HG03064 (cell line): ENCODE data around the gene CDC25B.
A peak's percentile ranks its signal among the peaks of the same experiment; 100 is the strongest.

ENCODE experiments used
- ATAC-seq: cut with Tn5 transposase; IDR thresholded peaks from one replicate; pipeline ENCODE4 v1.9.1; 2021; ENCODE audit warnings: low read depth; ENCODE audit not compliant: unreplicated experiment

Gene CDC25B

GRCh38 chr20:3795511-3796468 lies at the start of gene CDC25B:
TSS of gene CDC25B (plus strand) at chr20:3796310. CDS start at chr20:3796532, 222 bp downstream.
- peak; percentile 66 for ATAC-seq

- ATAC-seq: no peak
Observed at GRCh38 chr20:3747471-3747870, 48.6 kb upstream of the CDC25B start.

- ATAC-seq: no peak
Observed at GRCh38 chr20:3748073-3748472, 48.0 kb upstream of the CDC25B start.

- no peak for ATAC-seq
Observed at GRCh38 chr20:3749087-3749688, 46.9 kb upstream of the CDC25B start.

- ATAC-seq: no peak
Observed at GRCh38 chr20:3749689-3750531, 46.2 kb upstream of the CDC25B start.

GRCh38 chr20:3751305-3751674 lies 44.8 kb upstream of the CDC25B start:
- no peak for ATAC-seq

GRCh38 chr20:3751675-3752385 lies 44.3 kb upstream of the CDC25B start:
- no peak for ATAC-seq

- ATAC-seq: no peak
Observed at GRCh38 chr20:3752386-3752759, 43.7 kb upstream of the CDC25B start.

GRCh38 chr20:3753098-3753497 lies 43.0 kb upstream of the CDC25B start:
- no peak for ATAC-seq

- no peak for ATAC-seq
Observed at GRCh38 chr20:3753501-3754275, 42.4 kb upstream of the CDC25B start.

- ATAC-seq: no peak
Observed at GRCh38 chr20:3754276-3754630, 41.9 kb upstream of the CDC25B start.

- ATAC-seq: no peak
Observed at GRCh38 chr20:3755269-3755668, 40.8 kb upstream of the CDC25B start.

GRCh38 chr20:3755814-3756480 lies 40.2 kb upstream of the CDC25B start:
- ATAC-seq: no peak

- ATAC-seq: no peak
Observed at GRCh38 chr20:3757268-3757667, 38.8 kb upstream of the CDC25B start.

- no peak for ATAC-seq
Observed at GRCh38 chr20:3758566-3758965, 37.5 kb upstream of the CDC25B start.

- no peak for ATAC-seq
Observed at GRCh38 chr20:3759316-3759823, 36.7 kb upstream of the CDC25B start.

- no peak for ATAC-seq
Observed at GRCh38 chr20:3759884-3760283, 36.2 kb upstream of the CDC25B start.

- ATAC-seq: no peak
Observed at GRCh38 chr20:3760655-3761348, 35.3 kb upstream of the CDC25B start.
